B cell (primary cell): ENCODE data around the gene CGB3.

Experiments
- EZH2 ChIP-seq: IDR thresholded peaks from 2 replicates; pipeline ENCODE4 v1.6.1; 2012; ENCODE audit warnings: borderline replicate concordance, low read depth, mild to moderate bottlenecking, moderate library complexity, low read length; ENCODE audit not compliant: insufficient read depth, poor library complexity, severe bottlenecking
- TF ChIP-seq, protein P1 (sequence below): fragments of 200-600 bp; IDR thresholded peaks from one replicate; pipeline ENCODE4 v1.8.0; 2022; ENCODE audit warnings: antibody characterized with exemption, mild to moderate bottlenecking

- TF ChIP-seq, protein P1, sequence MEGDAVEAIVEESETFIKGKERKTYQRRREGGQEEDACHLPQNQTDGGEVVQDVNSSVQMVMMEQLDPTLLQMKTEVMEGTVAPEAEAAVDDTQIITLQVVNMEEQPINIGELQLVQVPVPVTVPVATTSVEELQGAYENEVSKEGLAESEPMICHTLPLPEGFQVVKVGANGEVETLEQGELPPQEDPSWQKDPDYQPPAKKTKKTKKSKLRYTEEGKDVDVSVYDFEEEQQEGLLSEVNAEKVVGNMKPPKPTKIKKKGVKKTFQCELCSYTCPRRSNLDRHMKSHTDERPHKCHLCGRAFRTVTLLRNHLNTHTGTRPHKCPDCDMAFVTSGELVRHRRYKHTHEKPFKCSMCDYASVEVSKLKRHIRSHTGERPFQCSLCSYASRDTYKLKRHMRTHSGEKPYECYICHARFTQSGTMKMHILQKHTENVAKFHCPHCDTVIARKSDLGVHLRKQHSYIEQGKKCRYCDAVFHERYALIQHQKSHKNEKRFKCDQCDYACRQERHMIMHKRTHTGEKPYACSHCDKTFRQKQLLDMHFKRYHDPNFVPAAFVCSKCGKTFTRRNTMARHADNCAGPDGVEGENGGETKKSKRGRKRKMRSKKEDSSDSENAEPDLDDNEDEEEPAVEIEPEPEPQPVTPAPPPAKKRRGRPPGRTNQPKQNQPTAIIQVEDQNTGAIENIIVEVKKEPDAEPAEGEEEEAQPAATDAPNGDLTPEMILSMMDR, result no peak
- no peak for TF ChIP-seq EZH2
Measured at GRCh38 chr19:49064768-49065611, 40.9 kb upstream of the CGB3 start, which contains the start of gene NTF4.
